Panc1 (cell line): ENCODE results near the gene SGPP2. TPM values are rescaled to one million over a fixed set of nuclear protein-coding genes. Genes with fewer than 3 reads are reported as not detected.

Source experiments
- ATAC-seq: fragments of 200-7000 bp; cut with Tn5 transposase; 2 replicates; pipeline ENCODE4 v1.9.1; 2020; ENCODE audit warnings: mild to moderate bottlenecking, moderate library complexity
- BruUV-seq: library from RNA; stranded (reverse); fragments of 400-500 nt; replicated peaks from 2 replicates; lab custom pipeline; 2021; lab: Mats Ljungman, UMichigan
- CTCF ChIA-PET: fragments of 300-600 bp; sonication (Branson Sonifier 250); formaldehyde crosslinking; loops from one replicate; lab custom pipeline; 2022; ENCODE audit warnings: antibody characterized with exemption; lab: Charles Lee
- POLR2A ChIA-PET: fragments of 300-600 bp; sonication (Branson Sonifier 250); formaldehyde crosslinking; loops from one replicate; lab custom pipeline; 2022; ENCODE audit warnings: antibody characterized with exemption; lab: Charles Lee
- DNase-seq: peaks from one replicate; pipeline ENCODE4 v3.0.0-alpha.2; 2010; ENCODE audit warnings: low read depth, low spot score
- H3K27ac ChIP-seq: 2 replicates; pipeline ENCODE4 v1.5.1; 2011; ENCODE audit warnings: mild to moderate bottlenecking, low read length, inconsistent platforms
- H3K27me3 ChIP-seq: fragments of 200-500 bp; sonication (Bioruptor generic); 2 replicates; pipeline ENCODE4 v1.6.0; 2014; ENCODE audit warnings: low read length, inconsistent platforms; ENCODE audit not compliant: control insufficient read depth, insufficient read depth
- H3K36me3 ChIP-seq: fragments of 200-500 bp; sonication (Bioruptor generic); 2 replicates; pipeline ENCODE4 v1.5.1; 2014; ENCODE audit warnings: inconsistent platforms, mild to moderate bottlenecking, low read length, moderate library complexity; ENCODE audit not compliant: control insufficient read depth, insufficient read depth
- H3K4me1 ChIP-seq: 2 replicates; pipeline ENCODE4 v1.5.1; 2011; ENCODE audit warnings: inconsistent platforms, mild to moderate bottlenecking, low read length, moderate library complexity; ENCODE audit not compliant: control insufficient read depth, insufficient read depth
- H3K4me3 ChIP-seq, 2 experiments: 2 replicates each; pipeline ENCODE4 v1.5.1; 2011 to 2012; ENCODE audit warnings: low read depth in 2 of 2, low read length in 2 of 2, mild to moderate bottlenecking in 2 of 2, inconsistent platforms in 1 of 2, moderate library complexity in 1 of 2
- H3K9me3 ChIP-seq: fragments of 200-500 bp; sonication (Bioruptor generic); 2 replicates; pipeline ENCODE4 v1.5.1; 2014; ENCODE audit warnings: low read depth, mild to moderate bottlenecking, inconsistent platforms, low read length, moderate library complexity; ENCODE audit not compliant: control insufficient read depth, insufficient read depth
- POLR2AphosphoS5 ChIP-seq: IDR thresholded peaks from 2 replicates; pipeline ENCODE4 v1.6.1; 2012; ENCODE audit warnings: mild to moderate bottlenecking, low read depth, low read length, moderate library complexity
- SIN3A ChIP-seq: IDR thresholded peaks from 2 replicates; pipeline ENCODE4 v1.6.1; 2012; ENCODE audit warnings: low read depth, mild to moderate bottlenecking, low read length, moderate library complexity, borderline replicate concordance; ENCODE audit not compliant: insufficient read depth
- TCF7L2 ChIP-seq: IDR thresholded peaks from 2 replicates; pipeline ENCODE4 v1.6.1; 2011; ENCODE audit warnings: mild to moderate bottlenecking, low read depth, low read length, inconsistent platforms
- in situ Hi-C: cut with HindIII; loops from 2 replicates; pipeline ENCODE4 v1.10.0; 2016; ENCODE audit warnings: low sequenced_read_pairs, low pct_unique_long_range_greater_than_20kb
- intact Hi-C: fragments of 100-400 bp; cut with micrococcal nuclease; formaldehyde crosslinking; loops from one replicate; pipeline ENCODE4 v1.10.0; 2022; ENCODE audit not compliant: unreplicated experiment
- total RNA-seq: library from RNA; stranded (reverse); gene quantifications from one replicate; pipeline ENCODE4 v1.2.1, GENCODE V29; 2021; ENCODE audit not compliant: unreplicated experiment
- TF ChIP-seq, protein P1 (sequence below), 2 experiments: IDR thresholded peaks; 2 replicates each; pipeline ENCODE4 v1.6.1; 2011 to 2012; ENCODE audit warnings: low read depth in 2 of 2, control low read depth in 1 of 2, low read length in 1 of 2, mild to moderate bottlenecking in 1 of 2, moderate library complexity in 1 of 2; ENCODE audit not compliant: insufficient read depth in 1 of 2
- TF ChIP-seq, protein P2 (sequence below): fragments of 450-650 bp; IDR thresholded peaks from 2 replicates; pipeline ENCODE4 v1.5.1; 2017; ENCODE audit warnings: mild to moderate bottlenecking

SGPP2 gene
- total RNA-seq, 1 experiment from 2014 or later: 0.05 TPM

DNA sequence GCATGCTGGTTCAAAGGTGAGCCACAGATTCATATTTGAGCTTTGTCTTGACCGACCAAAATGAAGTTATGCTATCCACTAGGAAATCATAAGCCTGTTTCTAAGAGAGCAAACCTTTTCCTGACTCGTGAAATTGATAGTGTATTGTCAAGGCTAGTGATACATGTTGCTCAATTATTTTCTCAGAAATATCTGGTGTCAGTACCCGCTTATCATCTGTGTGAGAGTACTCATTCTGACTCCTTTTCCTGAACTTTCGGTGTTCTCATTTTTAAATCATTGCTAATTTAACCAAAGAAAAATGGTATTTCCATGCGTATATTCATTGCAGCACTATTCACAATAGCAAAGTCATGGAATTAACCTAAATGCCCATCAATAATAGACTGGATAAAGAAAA, 56.2 kb downstream of the SGPP2 start:
- no peaks in the 10 kb centered on the region for H3K36me3 ChIP-seq
- no peaks in the 10 kb centered on the region for H3K4me1 ChIP-seq
- no peak overlapping the region for H3K27ac ChIP-seq
- in situ Hi-C loops: no loop called here
- ChIA-PET CTCF (no interaction called here), POLR2A (no interaction called here)
- BruUV-seq: no TSS peak
- peaks cover 2% of the 10 kb centered on the region; the same call in 1 of the 2 replicates for H3K27me3 ChIP-seq
- no peaks in the 10 kb centered on the region for H3K9me3 ChIP-seq
- H3K4me3 ChIP-seq: no peak overlapping the region
- DNase-seq: no peak
- intact Hi-C loops: no loop called here
- TF ChIP-seq SIN3A: no peak
- ATAC-seq: no peak

DNA sequence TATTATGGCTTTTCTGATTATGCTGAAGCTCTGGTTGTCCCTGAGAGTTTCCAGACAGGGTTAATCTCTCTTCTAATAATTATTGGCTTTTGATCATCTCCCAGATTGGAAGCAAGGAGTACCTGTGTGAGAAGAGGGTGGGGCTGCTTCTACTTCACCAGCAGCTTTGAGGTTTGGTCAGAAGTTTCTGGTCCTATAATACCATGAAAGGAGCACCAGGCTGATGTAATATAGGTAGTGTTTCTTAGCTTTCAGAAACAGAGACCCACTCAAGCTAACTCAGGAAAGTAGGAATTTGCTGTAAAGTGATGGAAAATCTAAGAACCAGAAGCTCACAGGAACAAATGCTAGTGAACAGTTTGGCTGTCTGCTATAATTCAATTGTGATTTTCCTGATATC, 57.6 kb downstream of the SGPP2 start:
- CTCF ChIA-PET: no interaction called here
- H3K4me1 ChIP-seq: no peaks in the 10 kb centered on the region
- DNase-seq: no peak
- no peak for TF ChIP-seq POLR2AphosphoS5
- TF ChIP-seq, protein P1, sequence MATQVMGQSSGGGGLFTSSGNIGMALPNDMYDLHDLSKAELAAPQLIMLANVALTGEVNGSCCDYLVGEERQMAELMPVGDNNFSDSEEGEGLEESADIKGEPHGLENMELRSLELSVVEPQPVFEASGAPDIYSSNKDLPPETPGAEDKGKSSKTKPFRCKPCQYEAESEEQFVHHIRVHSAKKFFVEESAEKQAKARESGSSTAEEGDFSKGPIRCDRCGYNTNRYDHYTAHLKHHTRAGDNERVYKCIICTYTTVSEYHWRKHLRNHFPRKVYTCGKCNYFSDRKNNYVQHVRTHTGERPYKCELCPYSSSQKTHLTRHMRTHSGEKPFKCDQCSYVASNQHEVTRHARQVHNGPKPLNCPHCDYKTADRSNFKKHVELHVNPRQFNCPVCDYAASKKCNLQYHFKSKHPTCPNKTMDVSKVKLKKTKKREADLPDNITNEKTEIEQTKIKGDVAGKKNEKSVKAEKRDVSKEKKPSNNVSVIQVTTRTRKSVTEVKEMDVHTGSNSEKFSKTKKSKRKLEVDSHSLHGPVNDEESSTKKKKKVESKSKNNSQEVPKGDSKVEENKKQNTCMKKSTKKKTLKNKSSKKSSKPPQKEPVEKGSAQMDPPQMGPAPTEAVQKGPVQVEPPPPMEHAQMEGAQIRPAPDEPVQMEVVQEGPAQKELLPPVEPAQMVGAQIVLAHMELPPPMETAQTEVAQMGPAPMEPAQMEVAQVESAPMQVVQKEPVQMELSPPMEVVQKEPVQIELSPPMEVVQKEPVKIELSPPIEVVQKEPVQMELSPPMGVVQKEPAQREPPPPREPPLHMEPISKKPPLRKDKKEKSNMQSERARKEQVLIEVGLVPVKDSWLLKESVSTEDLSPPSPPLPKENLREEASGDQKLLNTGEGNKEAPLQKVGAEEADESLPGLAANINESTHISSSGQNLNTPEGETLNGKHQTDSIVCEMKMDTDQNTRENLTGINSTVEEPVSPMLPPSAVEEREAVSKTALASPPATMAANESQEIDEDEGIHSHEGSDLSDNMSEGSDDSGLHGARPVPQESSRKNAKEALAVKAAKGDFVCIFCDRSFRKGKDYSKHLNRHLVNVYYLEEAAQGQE (IDR thresholded peaks at IDR 0.05; ENCODE audit: insufficient read depth in 1 of 2, low read depth in 2 of 2, low read length in 1 of 2): no peak
- TF ChIP-seq, protein P2, sequence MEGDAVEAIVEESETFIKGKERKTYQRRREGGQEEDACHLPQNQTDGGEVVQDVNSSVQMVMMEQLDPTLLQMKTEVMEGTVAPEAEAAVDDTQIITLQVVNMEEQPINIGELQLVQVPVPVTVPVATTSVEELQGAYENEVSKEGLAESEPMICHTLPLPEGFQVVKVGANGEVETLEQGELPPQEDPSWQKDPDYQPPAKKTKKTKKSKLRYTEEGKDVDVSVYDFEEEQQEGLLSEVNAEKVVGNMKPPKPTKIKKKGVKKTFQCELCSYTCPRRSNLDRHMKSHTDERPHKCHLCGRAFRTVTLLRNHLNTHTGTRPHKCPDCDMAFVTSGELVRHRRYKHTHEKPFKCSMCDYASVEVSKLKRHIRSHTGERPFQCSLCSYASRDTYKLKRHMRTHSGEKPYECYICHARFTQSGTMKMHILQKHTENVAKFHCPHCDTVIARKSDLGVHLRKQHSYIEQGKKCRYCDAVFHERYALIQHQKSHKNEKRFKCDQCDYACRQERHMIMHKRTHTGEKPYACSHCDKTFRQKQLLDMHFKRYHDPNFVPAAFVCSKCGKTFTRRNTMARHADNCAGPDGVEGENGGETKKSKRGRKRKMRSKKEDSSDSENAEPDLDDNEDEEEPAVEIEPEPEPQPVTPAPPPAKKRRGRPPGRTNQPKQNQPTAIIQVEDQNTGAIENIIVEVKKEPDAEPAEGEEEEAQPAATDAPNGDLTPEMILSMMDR: no peak
- no peak for TF ChIP-seq TCF7L2
- no peak for TF ChIP-seq SIN3A
- intact Hi-C loops (no loop called here), in situ Hi-C loops (no loop called here)
- no peaks in the 10 kb centered on the region for H3K36me3 ChIP-seq
- BruUV-seq: no TSS peak
- no peak overlapping the region for H3K27ac ChIP-seq
- peaks cover 2% of the 10 kb centered on the region; the same call in 1 of the 2 replicates for H3K27me3 ChIP-seq
- no peak for ATAC-seq
- POLR2A ChIA-PET: no interaction called here
- H3K9me3 ChIP-seq: no peaks in the 10 kb centered on the region
- H3K4me3 ChIP-seq: no peak overlapping the region

DNA sequence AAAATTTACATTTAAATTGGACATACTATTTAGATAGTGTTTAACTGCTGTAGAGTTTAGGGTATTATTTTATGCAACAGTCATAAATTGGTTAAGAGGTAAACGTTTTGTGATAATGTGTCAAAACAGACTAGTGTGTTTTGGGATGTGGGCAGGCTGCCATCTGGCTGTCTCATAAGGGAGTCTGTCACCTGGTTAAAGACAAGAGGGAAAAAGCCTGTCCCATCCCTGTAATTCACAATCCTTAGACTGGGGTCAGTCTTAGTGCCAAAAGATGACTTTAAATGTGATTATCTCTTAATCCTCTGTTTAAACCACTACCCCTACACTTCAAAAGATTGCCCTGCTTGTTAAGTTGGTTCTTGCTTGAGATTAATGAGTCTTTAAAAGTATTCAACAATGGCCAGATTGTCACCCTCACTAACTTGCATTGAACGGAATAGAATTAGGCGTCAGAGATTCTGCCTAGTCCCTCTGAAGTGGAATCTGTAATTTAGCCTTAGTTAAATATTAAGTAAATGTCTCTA, 59.2 kb downstream of the SGPP2 start:
- no TSS peak for BruUV-seq
- Histone ChIP-seq H3K4me3 (no peak overlapping the region), H3K4me1 (no peaks in the 10 kb centered on the region; the same call in 1 of the 2 replicates), H3K27ac (no peak overlapping the region), H3K36me3 (no peaks in the 10 kb centered on the region), H3K9me3 (no peaks in the 10 kb centered on the region), H3K27me3 (peaks cover 2% of the 10 kb centered on the region; the same call in 1 of the 2 replicates)
- ATAC-seq: no peak
- CTCF ChIA-PET: no interaction called here
- DNase-seq: no peak
- intact Hi-C loops (no loop called here), in situ Hi-C loops (no loop called here)
- no peak for TF ChIP-seq TCF7L2
- TF ChIP-seq, protein P1 (IDR thresholded peaks at IDR 0.05; ENCODE audit: insufficient read depth in 1 of 2, low read depth in 2 of 2, low read length in 1 of 2): no peak
- no peak for TF ChIP-seq SIN3A
- TF ChIP-seq POLR2AphosphoS5: no peak
- TF ChIP-seq, protein P2: no peak
- POLR2A ChIA-PET: no interaction called here
